IMR-90 (cell line): Measurements from ENCODE around the gene SENP6. TPM values are rescaled to one million over a fixed set of nuclear protein-coding genes. Genes with fewer than 3 reads are reported as not detected.

Experiments used
- ATAC-seq: fragments of 200-7000 bp; cut with Tn5 transposase; 2 replicates; pipeline ENCODE4 v1.9.1; 2020; ENCODE audit warnings: low read depth, mild to moderate bottlenecking, moderate library complexity
- BruUV-seq: library from RNA; stranded (reverse); fragments of 400-500 nt; replicated peaks from 2 replicates; lab custom pipeline; 2021; lab: Mats Ljungman, UMichigan
- CTCF ChIA-PET: fragments of 300-600 bp; formaldehyde crosslinking; extraction: SDS; loops from one replicate; lab custom pipeline; 2021; ENCODE audit warnings: antibody characterized with exemption; lab: Yijun Ruan, JAX
- POLR2A ChIA-PET: fragments of 300-600 bp; sonication (Branson Sonifier 250); formaldehyde crosslinking; loops from one replicate; lab custom pipeline; 2022; ENCODE audit warnings: antibody characterized with exemption; ENCODE audit not compliant: unreplicated experiment; lab: Charles Lee
- DNase-seq: peaks from one replicate; pipeline ENCODE4 v3.0.0; 2013
- H2AFZ ChIP-seq: replicated peaks from 2 replicates; pipeline ENCODE3; 2013; ENCODE audit warnings: low read length, mild to moderate bottlenecking; ENCODE audit not compliant: poor library complexity
- H2AK5ac ChIP-seq: 2 replicates; pipeline ENCODE4 v1.6.1; 2013; ENCODE audit warnings: low read depth, low read length, inconsistent platforms
- H2AK9ac ChIP-seq: replicated peaks from 2 replicates; pipeline ENCODE3; 2013; ENCODE audit warnings: mild to moderate bottlenecking, low read depth, low read length, moderate library complexity; ENCODE audit not compliant: poor library complexity
- H2BK120ac ChIP-seq: 2 replicates; pipeline ENCODE4 v1.6.1; 2013; ENCODE audit warnings: low read depth, low read length, inconsistent platforms
- H2BK15ac ChIP-seq: 3 replicates; pipeline ENCODE4 v1.6.1; 2013; ENCODE audit warnings: low read depth, low read length, inconsistent platforms
- H2BK20ac ChIP-seq: 2 replicates; pipeline ENCODE4 v1.6.1; 2013; ENCODE audit warnings: low read depth, mild to moderate bottlenecking, inconsistent platforms, low read length, moderate library complexity
- H2BK5ac ChIP-seq: 2 replicates; pipeline ENCODE4 v1.6.1; 2013; ENCODE audit warnings: mild to moderate bottlenecking, low read depth, low read length, inconsistent platforms; ENCODE audit not compliant: poor library complexity, severe bottlenecking
- H3K14ac ChIP-seq: replicated peaks from 2 replicates; pipeline ENCODE4 v1.6.1; 2013; ENCODE audit warnings: low read depth, low read length, inconsistent platforms
- H3K18ac ChIP-seq: 2 replicates; pipeline ENCODE4 v1.6.1; 2013; ENCODE audit warnings: low read depth, low read length, control low read depth
- H3K23ac ChIP-seq: 2 replicates; pipeline ENCODE4 v1.6.1; 2013; ENCODE audit warnings: low read depth, low read length, inconsistent platforms
- H3K27ac ChIP-seq: 2 replicates; pipeline ENCODE4 v1.5.1; 2013; ENCODE audit warnings: mild to moderate bottlenecking, control low read depth, low read length; ENCODE audit not compliant: insufficient read depth
- H3K27me3 ChIP-seq: 2 replicates; pipeline ENCODE4 v1.6.1; 2013; ENCODE audit warnings: low read length; ENCODE audit not compliant: control insufficient read depth, insufficient read depth
- H3K36me3 ChIP-seq: 2 replicates; pipeline ENCODE4 v1.6.1; 2013; ENCODE audit warnings: low read length, mixed read lengths; ENCODE audit not compliant: control insufficient read depth, insufficient read depth
- H3K4ac ChIP-seq: 2 replicates; pipeline ENCODE4 v1.6.1; 2013; ENCODE audit warnings: low read depth, low read length, inconsistent platforms
- H3K4me1 ChIP-seq: 2 replicates; pipeline ENCODE4 v1.6.1; 2013; ENCODE audit warnings: low read length, mixed read lengths; ENCODE audit not compliant: control insufficient read depth, insufficient read depth
- H3K4me2 ChIP-seq: 2 replicates; pipeline ENCODE4 v1.6.1; 2013; ENCODE audit warnings: low read depth, mild to moderate bottlenecking, control low read depth, low read length, moderate library complexity
- H3K4me3 ChIP-seq: 2 replicates; pipeline ENCODE4 v1.5.1; 2013; ENCODE audit warnings: low read depth, mild to moderate bottlenecking, control low read depth, low read length, moderate library complexity; ENCODE audit not compliant: insufficient read depth
- H3K56ac ChIP-seq: 2 replicates; pipeline ENCODE4 v1.6.1; 2013; ENCODE audit warnings: low read length, inconsistent platforms; ENCODE audit not compliant: insufficient read depth; ENCODE audit errors: extremely low read depth
- H3K79me1 ChIP-seq, 2 experiments: 2 replicates each; pipeline ENCODE4 v1.6.1; 2013; ENCODE audit warnings: low read length in 2 of 2, inconsistent platforms in 1 of 2, low read depth in 1 of 2
- H3K9ac ChIP-seq: 2 replicates; pipeline ENCODE4 v1.6.1; 2013; ENCODE audit warnings: low read depth, low read length, control low read depth
- H3K9me1 ChIP-seq: 2 replicates; pipeline ENCODE4 v1.6.1; 2013; ENCODE audit warnings: low read length, inconsistent platforms; ENCODE audit not compliant: insufficient read depth
- H3K9me3 ChIP-seq: 2 replicates; pipeline ENCODE4 v1.6.1; 2013; ENCODE audit warnings: low read length; ENCODE audit not compliant: control insufficient read depth, insufficient read depth
- H4K20me1 ChIP-seq: 2 replicates; pipeline ENCODE4 v1.6.1; 2013; ENCODE audit warnings: low read length, inconsistent platforms; ENCODE audit not compliant: insufficient read depth
- H4K5ac ChIP-seq: 2 replicates; pipeline ENCODE4 v1.6.1; 2013; ENCODE audit warnings: mild to moderate bottlenecking, low read depth, low read length, control low read depth
- H4K8ac ChIP-seq, 2 experiments: 2 replicates each; pipeline ENCODE4 v1.6.1; 2013; ENCODE audit warnings: low read depth in 2 of 2, low read length in 2 of 2, control low read depth in 1 of 2, inconsistent platforms in 1 of 2
- H4K91ac ChIP-seq: 2 replicates; pipeline ENCODE4 v1.6.1; 2013; ENCODE audit warnings: low read depth, low read length, inconsistent platforms; ENCODE audit not compliant: insufficient read depth
- BHLHE40 ChIP-seq: fragments of 150-350 bp; IDR thresholded peaks from 2 replicates; pipeline ENCODE4 v1.6.1; 2016; ENCODE audit warnings: mild to moderate bottlenecking, low read depth, low read length
- CEBPB ChIP-seq: IDR thresholded peaks from 2 replicates; pipeline ENCODE4 v1.6.1; 2012; ENCODE audit warnings: low read depth, low read length, improper control_type of control experiment
- CHD1 ChIP-seq: IDR thresholded peaks from 2 replicates; pipeline ENCODE4 v1.6.1; 2012; ENCODE audit warnings: low read depth, low read length, improper control_type of control experiment
- CTCF ChIP-seq: conservative IDR thresholded peaks from 2 replicates; pipeline ENCODE4 v1.5.1; 2012; ENCODE audit warnings: mild to moderate bottlenecking, low read depth, low read length, improper control_type of control experiment
- ELK1 ChIP-seq: fragments of 150-350 bp; IDR thresholded peaks from 2 replicates; pipeline ENCODE4 v1.6.1; 2016; ENCODE audit warnings: low read depth, mild to moderate bottlenecking, low read length, moderate library complexity, borderline replicate concordance
- FOS ChIP-seq: fragments of 150-350 bp; IDR thresholded peaks from 2 replicates; pipeline ENCODE4 v1.6.1; 2016; ENCODE audit warnings: low read depth, low read length
- MAFK ChIP-seq: IDR thresholded peaks from 2 replicates; pipeline ENCODE4 v1.6.1; 2012; ENCODE audit warnings: low read depth, low read length, improper control_type of control experiment
- MAZ ChIP-seq: IDR thresholded peaks from 2 replicates; pipeline ENCODE4 v1.6.1; 2012; ENCODE audit warnings: low read depth, mild to moderate bottlenecking, low read length, improper control_type of control experiment, moderate library complexity, borderline replicate concordance
- MXI1 ChIP-seq: IDR thresholded peaks from 2 replicates; pipeline ENCODE4 v1.6.1; 2012; ENCODE audit warnings: low read depth, mild to moderate bottlenecking, low read length, moderate library complexity, borderline replicate concordance
- NFE2L2 ChIP-seq: fragments of 150-350 bp; IDR thresholded peaks from 2 replicates; pipeline ENCODE4 v1.6.1; 2016; ENCODE audit warnings: low read depth, mild to moderate bottlenecking, low read length
- POLR2A ChIP-seq: IDR thresholded peaks from 2 replicates; pipeline ENCODE4 v1.6.1; 2012; ENCODE audit warnings: mild to moderate bottlenecking, low read depth, low read length
- RAD21 ChIP-seq: IDR thresholded peaks from 2 replicates; pipeline ENCODE4 v1.6.1; 2012; ENCODE audit warnings: low read length, improper control_type of control experiment
- RCOR1 ChIP-seq: IDR thresholded peaks from 2 replicates; pipeline ENCODE4 v1.6.1; 2012; ENCODE audit warnings: mild to moderate bottlenecking, low read length, improper control_type of control experiment; ENCODE audit not compliant: insufficient replicate concordance
- RFX5 ChIP-seq: IDR thresholded peaks from 2 replicates; pipeline ENCODE4 v1.8.0; 2012; ENCODE audit warnings: low read depth, mild to moderate bottlenecking, low read length, moderate library complexity
- SMC3 ChIP-seq: fragments of 150-350 bp; IDR thresholded peaks from 2 replicates; pipeline ENCODE4 v1.6.1; 2016; ENCODE audit warnings: low read depth, mild to moderate bottlenecking, antibody characterized with exemption, low read length, moderate library complexity
- USF2 ChIP-seq: fragments of 150-350 bp; IDR thresholded peaks from 2 replicates; pipeline ENCODE4 v1.6.1; 2017; ENCODE audit warnings: mild to moderate bottlenecking, antibody characterized with exemption, low read length, low read depth
- WGBS, 2 experiments: methylation state at CpG; one replicate each; pipeline versions ENCODE4 v1.1.5 to v1.1.7; 2013; ENCODE audit warnings: missing lambda C conversion rate in 2 of 2; ENCODE audit not compliant: insufficient read length in 1 of 2; ENCODE audit errors: extremely low coverage in 2 of 2; 5-methylcytosine and 5-hydroxymethylcytosine counted together
- dilution Hi-C: fragments of 300-500 bp; cut with HindIII; formaldehyde crosslinking; loops from one replicate; pipeline ENCODE4 v1.14.3; 2018; ENCODE audit warnings: low sequenced_read_pairs; ENCODE audit not compliant: unreplicated experiment
- in situ Hi-C: fragments of 300-500 bp; cut with MboI; formaldehyde crosslinking; loops from 3 replicates; pipeline ENCODE4 v1.14.3; 2019; ENCODE audit warnings: low sequenced_read_pairs, inconsistent platforms, mixed read lengths
- intact Hi-C: fragments of 100-400 bp; cut with micrococcal nuclease; formaldehyde crosslinking; loops from 2 replicates; pipeline ENCODE4 v1.10.0; 2022
- polyA plus RNA-seq, 3 experiments: library from polyadenylated mRNA; depleted of rRNA; stranded (reverse); fragments of >200 nt; gene quantifications; 2 replicates each; pipeline ENCODE4 v1.2.3, GENCODE V29; 2012; ENCODE audit warnings: low replicate concordance in 1 of 3
- total RNA-seq: library from RNA; depleted of rRNA; stranded (reverse); fragments of >200 nt; gene quantifications from 2 replicates; pipeline ENCODE4 v1.2.3, GENCODE V29; 2012

SENP6 gene
- total and polyA plus RNA-seq, 2 of the 4 experiments (the other 2 are of a cell fraction): 23.1 to 25.8 TPM

GRCh38 chr6:75752365-75752764 lies 150.7 kb downstream of the SENP6 start:
- 90% methylated on average over 2 of the region's 3 CpGs; no CpG with 5 or more reads in 1 of the 2 experiments for WGBS, 2 experiments
- H3K9me1 ChIP-seq: peaks cover 4% of the 10 kb centered on the region; the same call in 1 of the 2 replicates
- H3K36me3 ChIP-seq: no peaks in the 10 kb centered on the region
- peak overlapping the region; percentile 24; the same call in 1 of the 2 replicates for H4K91ac ChIP-seq
- no peak overlapping the region for H2AFZ ChIP-seq
- no peak overlapping the region; the same call in 1 of the 2 replicates for H3K4ac ChIP-seq
- H3K27me3 ChIP-seq: no peaks in the 10 kb centered on the region
- H2BK5ac ChIP-seq: peak overlapping the region; percentile 24
- no peak for ATAC-seq
- in situ Hi-C loops (no loop called here), dilution Hi-C loops (no loop called here), intact Hi-C loops (loop anchor here (10.0 kb wide), 1 partner anchor 468 kb away; the partner anchor contains the start of gene TMEM30A)
- no peak overlapping the region for H2AK9ac ChIP-seq
- H3K9me3 ChIP-seq: no peaks in the 10 kb centered on the region
- no peak for TF ChIP-seq RFX5
- no peak for TF ChIP-seq NFE2L2
- TF ChIP-seq FOS: no peak
- TF ChIP-seq POLR2A: no peak
- no peak for TF ChIP-seq ELK1
- TF ChIP-seq RAD21: no peak
- TF ChIP-seq MAFK: no peak
- no peak for TF ChIP-seq BHLHE40
- TF ChIP-seq RCOR1: no peak
- no peak for TF ChIP-seq CEBPB
- TF ChIP-seq CTCF: no peak
- TF ChIP-seq SMC3: no peak
- no peak for TF ChIP-seq MXI1
- TF ChIP-seq USF2: no peak
- no peak for TF ChIP-seq MAZ
- no peak for TF ChIP-seq CHD1
- H3K9ac ChIP-seq: no peak overlapping the region
- no peak overlapping the region; the same call in 2 of the 3 replicates for H2BK15ac ChIP-seq
- no peak overlapping the region for H3K14ac ChIP-seq
- no peak overlapping the region; the same call in 1 of the 2 replicates for H4K5ac ChIP-seq
- H2BK20ac ChIP-seq: peak overlapping the region; percentile 57
- no peak overlapping the region; the same call in 1 of the 2 replicates for H2AK5ac ChIP-seq
- BruUV-seq: no TSS peak
- H3K4me3 ChIP-seq: no peak overlapping the region
- no peak overlapping the region for H3K56ac ChIP-seq
- ChIA-PET CTCF (interaction anchor here (1.3 kb wide), 1 partner anchor 141 kb away, joined by 4 read pairs; no protein-coding TSS in a partner anchor), POLR2A (no interaction called here)
- peak; percentile 24 for DNase-seq
- no peak overlapping the region for H3K27ac ChIP-seq
- peak overlapping the region; percentile 26; the same call in 1 of the 2 replicates for H3K4me2 ChIP-seq
- H2BK120ac ChIP-seq: peak overlapping the region; percentile 62
- no peaks in the 10 kb centered on the region for H4K20me1 ChIP-seq
- H4K8ac ChIP-seq: peak overlapping the region in 1 of 2 experiments; percentile 30; a peak in 1 of 4 replicates
- H3K4me1 ChIP-seq: peaks cover 5% of the 10 kb centered on the region
- H3K23ac ChIP-seq: peak overlapping the region; percentile 76; the same call in 1 of the 2 replicates
- H3K79me1 ChIP-seq: peaks cover 20 to 48% of the 10 kb centered on the region in 2 experiments
- H3K18ac ChIP-seq: no peak overlapping the region
